ENCODE data around the gene ABHD5.

Gene ABHD5

GRCh38 chr3:43709022-43709421 lies 18.3 kb downstream of the ABHD5 start:
- H3K4me1 ChIP-seq (ENCODE audit: control insufficient read depth, insufficient read depth, low read length, poor library complexity, severe bottlenecking) = no peaks in the 10 kb centered on the region
- H3K4me3 ChIP-seq (ENCODE audit: insufficient read depth, low read depth, low read length, poor library complexity, severe bottlenecking) = no peak overlapping the region
- peaks cover 12% of the 10 kb centered on the region for H3K36me3 ChIP-seq (ENCODE audit: control insufficient read depth, insufficient read depth, low read length)
- H3K27me3 ChIP-seq (replicated peaks; ENCODE audit: control insufficient read depth, insufficient read depth, low read length, poor library complexity, severe bottlenecking) = no peaks in the 10 kb centered on the region
- no peak for DNase-seq
- H3K9me3 ChIP-seq (ENCODE audit: control insufficient read depth, low read length) = no peaks in the 10 kb centered on the region
- H3K27ac ChIP-seq (ENCODE audit: insufficient read depth, low read length, poor library complexity, severe bottlenecking) = no peak overlapping the region

DNA sequence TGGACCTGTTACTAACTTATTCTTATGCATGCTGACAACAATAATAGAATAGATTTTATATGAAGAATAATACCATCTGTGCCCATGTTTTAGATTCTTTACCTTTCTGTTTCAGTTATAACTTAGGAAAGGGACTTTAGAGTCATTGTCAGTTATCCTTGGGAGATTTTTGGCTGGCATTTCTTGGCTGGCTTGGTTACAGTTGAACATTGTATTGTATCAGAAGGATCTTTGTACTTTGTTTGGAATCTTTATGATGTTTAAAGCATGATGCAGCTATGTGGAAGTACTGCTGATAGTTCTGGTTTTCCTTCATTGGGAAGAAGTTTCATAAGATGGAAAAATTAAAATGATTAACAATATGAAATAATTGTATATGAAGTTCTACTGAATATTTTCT lies 19.9 kb downstream of the ABHD5 start:
- peaks cover 12% of the 10 kb centered on the region for H3K36me3 ChIP-seq (ENCODE audit: control insufficient read depth, insufficient read depth, low read length)
- H3K9me3 ChIP-seq (ENCODE audit: control insufficient read depth, low read length) = no peaks in the 10 kb centered on the region
- H3K4me3 ChIP-seq (ENCODE audit: insufficient read depth, low read depth, low read length, poor library complexity, severe bottlenecking) = no peak overlapping the region
- H3K4me1 ChIP-seq (ENCODE audit: control insufficient read depth, insufficient read depth, low read length, poor library complexity, severe bottlenecking) = no peaks in the 10 kb centered on the region
- H3K27ac ChIP-seq (ENCODE audit: insufficient read depth, low read length, poor library complexity, severe bottlenecking) = no peak overlapping the region
- no peaks in the 10 kb centered on the region for H3K27me3 ChIP-seq (replicated peaks; ENCODE audit: control insufficient read depth, insufficient read depth, low read length, poor library complexity, severe bottlenecking)
- DNase-seq = no peak

- Histone ChIP-seq H3K27ac (ENCODE audit: insufficient read depth, low read length, poor library complexity, severe bottlenecking) (no peak overlapping the region), H3K9me3 (ENCODE audit: control insufficient read depth, low read length) (no peaks in the 10 kb centered on the region), H3K4me3 (ENCODE audit: insufficient read depth, low read depth, low read length, poor library complexity, severe bottlenecking) (no peak overlapping the region), H3K36me3 (ENCODE audit: control insufficient read depth, insufficient read depth, low read length) (peaks cover 9% of the 10 kb centered on the region), H3K4me1 (ENCODE audit: control insufficient read depth, insufficient read depth, low read length, poor library complexity, severe bottlenecking) (no peaks in the 10 kb centered on the region), H3K27me3 (replicated peaks; ENCODE audit: control insufficient read depth, insufficient read depth, low read length, poor library complexity, severe bottlenecking) (no peaks in the 10 kb centered on the region)
- no peak for DNase-seq
Measured at GRCh38 chr3:43718296-43718695, 27.6 kb downstream of the ABHD5 start.

DNA sequence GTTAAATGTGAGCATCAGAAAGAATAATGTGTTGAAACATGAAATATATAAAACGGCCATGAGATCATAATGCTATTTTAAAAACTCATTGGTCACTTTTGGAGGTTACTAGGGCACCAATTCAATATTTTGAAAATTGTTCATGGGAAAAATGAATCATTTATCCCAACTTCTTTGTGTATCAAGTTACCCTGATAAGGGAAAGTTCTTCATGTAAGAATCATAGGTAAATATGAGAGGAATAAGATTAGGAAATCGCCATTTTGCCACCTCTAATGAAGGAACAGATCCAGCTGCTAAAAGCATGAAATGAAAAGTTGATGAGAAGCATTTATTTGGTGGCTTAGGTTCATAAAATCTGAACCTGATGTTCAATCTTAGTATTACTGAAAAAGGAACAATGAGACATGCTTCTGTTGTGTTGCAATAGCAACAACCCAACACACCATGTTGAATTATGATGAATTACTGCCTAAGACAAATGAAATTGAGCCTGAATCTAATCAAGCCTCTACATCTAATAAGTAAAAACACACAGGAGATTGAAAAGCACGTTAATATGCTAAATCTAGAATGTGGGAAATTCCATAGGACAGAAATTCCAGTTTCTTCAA lies 32.5 kb downstream of the ABHD5 start:
- Histone ChIP-seq H3K4me1 (ENCODE audit: control insufficient read depth, insufficient read depth, low read length, poor library complexity, severe bottlenecking) (no peaks in the 10 kb centered on the region), H3K9me3 (ENCODE audit: control insufficient read depth, low read length) (no peaks in the 10 kb centered on the region), H3K27ac (ENCODE audit: insufficient read depth, low read length, poor library complexity, severe bottlenecking) (no peak overlapping the region), H3K27me3 (replicated peaks; ENCODE audit: control insufficient read depth, insufficient read depth, low read length, poor library complexity, severe bottlenecking) (no peaks in the 10 kb centered on the region), H3K36me3 (ENCODE audit: control insufficient read depth, insufficient read depth, low read length) (peaks cover 5% of the 10 kb centered on the region), H3K4me3 (ENCODE audit: insufficient read depth, low read depth, low read length, poor library complexity, severe bottlenecking) (no peak overlapping the region)
- DNase-seq = no peak

GRCh38 chr3:43726521-43726920 lies 35.8 kb downstream of the ABHD5 start:
- no peak for DNase-seq
- H3K36me3 ChIP-seq (ENCODE audit: control insufficient read depth, insufficient read depth, low read length) = no peaks in the 10 kb centered on the region
- no peak overlapping the region for H3K4me3 ChIP-seq (ENCODE audit: insufficient read depth, low read depth, low read length, poor library complexity, severe bottlenecking)
- no peak overlapping the region for H3K27ac ChIP-seq (ENCODE audit: insufficient read depth, low read length, poor library complexity, severe bottlenecking)
- H3K9me3 ChIP-seq (ENCODE audit: control insufficient read depth, low read length) = no peaks in the 10 kb centered on the region
- no peaks in the 10 kb centered on the region for H3K4me1 ChIP-seq (ENCODE audit: control insufficient read depth, insufficient read depth, low read length, poor library complexity, severe bottlenecking)
- no peaks in the 10 kb centered on the region for H3K27me3 ChIP-seq (replicated peaks; ENCODE audit: control insufficient read depth, insufficient read depth, low read length, poor library complexity, severe bottlenecking)

GRCh38 chr3:43727930-43728329 lies 37.2 kb downstream of the ABHD5 start:
- Histone ChIP-seq H3K27ac (ENCODE audit: insufficient read depth, low read length, poor library complexity, severe bottlenecking) (no peak overlapping the region), H3K36me3 (ENCODE audit: control insufficient read depth, insufficient read depth, low read length) (no peaks in the 10 kb centered on the region), H3K4me3 (ENCODE audit: insufficient read depth, low read depth, low read length, poor library complexity, severe bottlenecking) (no peak overlapping the region), H3K9me3 (ENCODE audit: control insufficient read depth, low read length) (no peaks in the 10 kb centered on the region), H3K27me3 (replicated peaks; ENCODE audit: control insufficient read depth, insufficient read depth, low read length, poor library complexity, severe bottlenecking) (no peaks in the 10 kb centered on the region), H3K4me1 (ENCODE audit: control insufficient read depth, insufficient read depth, low read length, poor library complexity, severe bottlenecking) (no peaks in the 10 kb centered on the region)
- DNase-seq = no peak

- Histone ChIP-seq H3K9me3 (ENCODE audit: control insufficient read depth, low read length) (no peaks in the 10 kb centered on the region), H3K4me3 (ENCODE audit: insufficient read depth, low read depth, low read length, poor library complexity, severe bottlenecking) (no peak overlapping the region), H3K36me3 (ENCODE audit: control insufficient read depth, insufficient read depth, low read length) (no peaks in the 10 kb centered on the region), H3K27ac (ENCODE audit: insufficient read depth, low read length, poor library complexity, severe bottlenecking) (no peak overlapping the region), H3K4me1 (ENCODE audit: control insufficient read depth, insufficient read depth, low read length, poor library complexity, severe bottlenecking) (no peaks in the 10 kb centered on the region), H3K27me3 (replicated peaks; ENCODE audit: control insufficient read depth, insufficient read depth, low read length, poor library complexity, severe bottlenecking) (no peaks in the 10 kb centered on the region)
- DNase-seq = no peak
Measured at GRCh38 chr3:43728476-43728875, 37.7 kb downstream of the ABHD5 start.

- Histone ChIP-seq H3K9me3 (ENCODE audit: control insufficient read depth, low read length) (no peaks in the 10 kb centered on the region), H3K27me3 (replicated peaks; ENCODE audit: control insufficient read depth, insufficient read depth, low read length, poor library complexity, severe bottlenecking) (no peaks in the 10 kb centered on the region), H3K27ac (ENCODE audit: insufficient read depth, low read length, poor library complexity, severe bottlenecking) (no peak overlapping the region), H3K4me1 (ENCODE audit: control insufficient read depth, insufficient read depth, low read length, poor library complexity, severe bottlenecking) (no peaks in the 10 kb centered on the region), H3K4me3 (ENCODE audit: insufficient read depth, low read depth, low read length, poor library complexity, severe bottlenecking) (no peak overlapping the region), H3K36me3 (ENCODE audit: control insufficient read depth, insufficient read depth, low read length) (no peaks in the 10 kb centered on the region)
- no peak for DNase-seq
Measured at GRCh38 chr3:43728947-43729346, 38.2 kb downstream of the ABHD5 start.

DNA sequence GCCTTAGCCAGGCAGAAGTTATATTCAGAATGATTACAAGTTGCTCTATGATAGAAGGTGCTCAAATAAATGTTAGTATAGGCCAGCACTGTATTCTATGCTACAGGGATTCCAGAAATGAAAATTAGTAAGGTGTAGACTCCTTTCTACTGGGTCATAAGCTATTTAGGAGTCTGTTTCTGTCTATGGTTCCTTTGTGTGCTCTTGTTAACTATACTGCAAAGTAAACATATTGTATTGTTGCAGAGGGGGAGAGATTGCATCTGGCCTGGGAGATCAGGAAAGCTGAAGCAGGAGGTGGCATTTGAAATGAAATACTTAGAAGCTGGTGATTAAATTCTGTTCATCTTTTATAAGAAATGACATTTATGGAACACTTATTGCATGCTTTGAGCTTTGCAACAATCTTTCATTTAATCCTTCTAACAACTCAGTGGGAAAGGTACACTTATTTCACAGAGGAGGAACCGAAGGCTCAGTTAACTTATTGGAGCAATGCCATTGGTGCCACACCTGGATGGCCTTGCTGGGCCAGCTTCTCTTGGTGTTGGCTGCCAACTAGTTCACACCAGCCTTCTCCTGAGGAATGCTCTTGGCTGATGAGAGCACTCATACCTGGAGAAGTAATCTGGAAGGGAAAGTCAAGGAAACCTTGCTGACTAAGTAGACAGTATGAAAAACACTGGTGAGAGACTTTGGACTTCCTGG lies 39.1 kb downstream of the ABHD5 start:
- Histone ChIP-seq H3K36me3 (ENCODE audit: control insufficient read depth, insufficient read depth, low read length) (no peaks in the 10 kb centered on the region), H3K4me3 (ENCODE audit: insufficient read depth, low read depth, low read length, poor library complexity, severe bottlenecking) (no peak overlapping the region), H3K27ac (ENCODE audit: insufficient read depth, low read length, poor library complexity, severe bottlenecking) (no peak overlapping the region), H3K9me3 (ENCODE audit: control insufficient read depth, low read length) (no peaks in the 10 kb centered on the region), H3K27me3 (replicated peaks; ENCODE audit: control insufficient read depth, insufficient read depth, low read length, poor library complexity, severe bottlenecking) (no peaks in the 10 kb centered on the region), H3K4me1 (ENCODE audit: control insufficient read depth, insufficient read depth, low read length, poor library complexity, severe bottlenecking) (no peaks in the 10 kb centered on the region)
- no peak for DNase-seq

- Histone ChIP-seq H3K9me3 (ENCODE audit: control insufficient read depth, low read length) (no peaks in the 10 kb centered on the region), H3K27ac (ENCODE audit: insufficient read depth, low read length, poor library complexity, severe bottlenecking) (no peak overlapping the region), H3K4me3 (ENCODE audit: insufficient read depth, low read depth, low read length, poor library complexity, severe bottlenecking) (no peak overlapping the region), H3K4me1 (ENCODE audit: control insufficient read depth, insufficient read depth, low read length, poor library complexity, severe bottlenecking) (no peaks in the 10 kb centered on the region), H3K27me3 (replicated peaks; ENCODE audit: control insufficient read depth, insufficient read depth, low read length, poor library complexity, severe bottlenecking) (no peaks in the 10 kb centered on the region), H3K36me3 (ENCODE audit: control insufficient read depth, insufficient read depth, low read length) (no peaks in the 10 kb centered on the region)
- DNase-seq = no peak
Measured at GRCh38 chr3:43732747-43733425, 42.1 kb downstream of the ABHD5 start.
